ENCODE data around the gene SMOC1.

SMOC1 gene

GRCh38 chr14:69863083-69863482 lies 16.1 kb upstream of the SMOC1 start:
- DNase-seq (ENCODE audit: low read depth) = no peak

DNA sequence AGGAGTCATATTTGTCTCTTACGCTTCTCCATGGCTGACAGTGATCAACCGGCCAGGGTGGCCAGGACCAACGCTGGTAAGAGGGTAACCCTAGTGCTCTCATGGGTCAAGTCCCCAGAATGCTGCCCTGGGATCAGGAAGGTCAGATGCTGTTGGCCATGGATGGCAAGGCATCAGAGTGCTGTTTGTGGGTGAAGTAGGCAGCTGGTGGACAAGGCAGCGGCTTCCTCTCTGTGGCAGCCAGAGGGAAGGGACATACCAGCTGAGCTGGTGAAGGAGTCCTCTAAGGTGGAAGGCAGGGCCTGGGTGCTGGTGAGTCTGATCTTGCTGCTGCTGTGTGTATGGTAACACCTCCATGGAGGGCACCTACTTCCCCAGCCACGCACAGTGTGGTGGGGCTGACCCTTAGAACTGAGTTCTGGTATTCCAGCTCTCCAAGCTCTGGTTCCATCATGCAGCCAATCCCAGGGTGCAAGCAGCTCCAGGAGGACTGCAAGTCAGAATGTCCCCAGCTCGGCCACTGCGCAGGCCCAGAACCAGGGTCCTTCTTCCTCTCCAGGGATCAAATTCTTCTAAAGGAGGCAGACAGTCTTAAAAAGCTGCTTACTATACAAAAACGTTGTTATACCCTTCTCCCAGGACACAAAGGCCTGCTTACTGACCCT lies 13.4 kb upstream of the SMOC1 start:
- DNase-seq (ENCODE audit: low read depth) = no peak

- no peak for DNase-seq (ENCODE audit: low read depth)
Measured at GRCh38 chr14:69868363-69868963, 10.8 kb upstream of the SMOC1 start.

DNA sequence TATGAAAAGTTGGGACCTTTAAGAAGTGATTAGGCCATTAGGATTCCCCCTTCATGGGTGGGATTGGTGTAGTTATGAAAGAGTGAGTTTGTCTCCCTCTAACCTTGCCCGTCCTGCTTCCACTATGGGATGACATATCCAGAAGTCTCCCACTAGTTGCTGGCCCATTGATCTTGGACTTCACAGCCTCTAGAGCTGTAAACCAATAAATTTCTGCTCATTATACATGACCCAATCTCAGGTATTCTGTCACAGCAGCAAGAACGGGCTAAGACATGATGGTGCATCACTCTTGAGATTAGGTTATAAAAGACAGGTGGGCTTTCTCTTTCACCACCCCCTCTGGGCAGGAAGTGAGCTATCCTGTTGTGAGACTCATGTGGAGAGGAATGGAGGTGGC lies 8.6 kb upstream of the SMOC1 start:
- no peak for DNase-seq (ENCODE audit: low read depth)

DNA sequence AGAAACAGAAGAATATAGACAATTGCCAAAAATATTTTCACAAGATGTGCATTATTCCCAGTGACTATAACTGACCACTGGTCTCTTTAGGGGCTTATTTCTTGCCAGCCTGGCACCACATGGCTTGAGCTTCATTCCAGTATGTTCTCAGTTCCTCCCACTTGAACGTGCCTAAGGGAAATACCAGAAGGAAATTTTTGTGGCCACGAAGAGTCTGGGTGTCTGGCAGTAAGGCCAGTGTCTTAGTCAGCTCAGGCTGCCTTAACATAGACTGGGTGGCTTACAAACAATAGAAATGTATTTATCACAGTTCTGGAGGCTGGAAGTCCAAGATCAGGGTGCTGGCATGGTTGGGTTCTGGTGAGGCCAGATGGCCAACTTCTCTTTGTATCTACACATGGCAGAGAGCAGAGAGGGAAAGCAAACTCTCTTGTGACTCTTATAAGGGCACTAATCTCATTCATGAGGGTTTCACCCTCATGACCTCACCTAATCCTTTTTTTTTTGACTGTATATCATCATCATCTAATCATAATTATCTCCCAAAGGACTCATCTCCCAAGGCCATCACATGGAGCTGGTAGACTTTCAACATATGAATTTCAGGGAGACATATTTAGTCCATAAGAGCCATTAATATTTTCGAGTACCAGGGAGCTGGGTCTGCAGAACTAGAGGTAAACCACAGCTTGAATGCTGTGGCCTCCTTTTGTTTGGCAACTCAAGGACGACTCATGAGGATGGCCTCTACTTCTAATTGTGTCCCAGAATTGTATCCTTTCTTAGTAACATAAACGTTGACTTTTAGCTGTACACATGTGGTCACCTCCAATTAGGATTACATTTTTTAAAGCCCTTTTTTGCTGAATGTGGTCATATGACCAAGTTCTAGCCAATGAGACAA lies 5.1 kb upstream of the SMOC1 start:
- no peak for DNase-seq (ENCODE audit: low read depth)

- no peak for DNase-seq (ENCODE audit: low read depth)
Measured at GRCh38 chr14:69876221-69876847, 2.9 kb upstream of the SMOC1 start.

- no peak for DNase-seq (ENCODE audit: low read depth)
Measured at GRCh38 chr14:69876848-69877306, 2.3 kb upstream of the SMOC1 start.

DNA sequence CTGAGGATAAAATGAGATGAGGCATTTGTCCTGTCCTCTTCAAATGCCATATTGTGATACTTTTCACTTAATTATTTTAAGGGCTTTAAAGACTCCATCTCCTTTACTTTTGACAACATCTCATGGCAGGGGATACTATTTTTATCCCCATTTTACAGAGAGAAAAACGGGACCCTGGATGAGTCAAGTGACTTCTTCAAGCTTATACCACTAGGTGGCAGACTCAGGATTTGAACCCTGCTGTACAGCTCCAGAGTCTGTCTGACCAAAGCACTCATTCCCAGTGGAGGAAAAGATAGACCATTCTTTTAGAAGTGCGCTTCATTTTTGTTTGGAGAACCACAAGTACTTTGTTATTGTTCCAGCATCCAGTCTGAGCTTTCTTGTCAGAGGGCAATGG lies 1.7 kb upstream of the SMOC1 start:
- DNase-seq (ENCODE audit: low read depth) = no peak

GRCh38 chr14:69878251-69878650 lies 965 bp upstream of the SMOC1 start:
- DNase-seq (ENCODE audit: low read depth) = no peak

GRCh38 chr14:69880044-69880487 lies 850 bp downstream of the SMOC1 start:
- no peak for DNase-seq (ENCODE audit: low read depth)

- DNase-seq (ENCODE audit: low read depth) = no peak
Measured at GRCh38 chr14:69880893-69881292, 1.7 kb downstream of the SMOC1 start.

DNA sequence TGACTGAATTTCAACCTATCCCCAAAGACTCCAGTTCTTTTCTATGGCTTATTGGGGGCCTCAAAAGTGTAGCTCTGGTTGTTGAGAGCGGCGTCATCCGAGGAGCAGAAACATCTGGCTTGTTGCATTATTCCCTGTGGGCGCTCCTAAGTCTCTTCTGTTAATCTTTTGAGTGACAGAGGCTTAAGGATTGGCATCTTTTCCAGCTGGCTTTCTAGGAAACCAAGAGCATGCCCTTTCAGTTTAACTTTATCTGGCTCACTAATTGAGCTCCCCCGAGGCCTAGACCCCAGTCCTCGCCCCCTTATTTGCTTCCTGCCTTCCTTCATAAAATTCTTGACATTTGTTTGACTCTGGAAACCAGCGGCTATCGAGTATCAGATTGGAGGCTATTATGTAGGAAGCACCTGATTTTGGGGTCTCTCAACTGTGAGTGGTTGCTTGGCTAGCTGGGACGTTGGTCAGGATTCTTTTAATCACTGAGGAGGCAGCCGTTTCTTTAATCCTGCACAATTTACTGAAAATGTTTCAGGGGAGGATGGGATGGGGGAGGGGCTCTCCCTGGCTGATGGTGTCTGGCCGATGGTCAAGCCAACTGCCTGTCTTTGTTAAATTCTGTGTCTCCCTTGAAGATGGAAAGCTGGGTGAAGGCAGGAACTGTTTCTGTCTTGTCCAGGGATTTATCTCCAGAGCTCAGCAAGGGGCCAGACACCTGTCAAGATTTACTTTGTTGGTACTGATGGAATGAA lies 3.1 kb downstream of the SMOC1 start:
- no peak for DNase-seq (ENCODE audit: low read depth)

- no peak for DNase-seq (ENCODE audit: low read depth)
Measured at GRCh38 chr14:69882915-69883314, 3.7 kb downstream of the SMOC1 start.

DNA sequence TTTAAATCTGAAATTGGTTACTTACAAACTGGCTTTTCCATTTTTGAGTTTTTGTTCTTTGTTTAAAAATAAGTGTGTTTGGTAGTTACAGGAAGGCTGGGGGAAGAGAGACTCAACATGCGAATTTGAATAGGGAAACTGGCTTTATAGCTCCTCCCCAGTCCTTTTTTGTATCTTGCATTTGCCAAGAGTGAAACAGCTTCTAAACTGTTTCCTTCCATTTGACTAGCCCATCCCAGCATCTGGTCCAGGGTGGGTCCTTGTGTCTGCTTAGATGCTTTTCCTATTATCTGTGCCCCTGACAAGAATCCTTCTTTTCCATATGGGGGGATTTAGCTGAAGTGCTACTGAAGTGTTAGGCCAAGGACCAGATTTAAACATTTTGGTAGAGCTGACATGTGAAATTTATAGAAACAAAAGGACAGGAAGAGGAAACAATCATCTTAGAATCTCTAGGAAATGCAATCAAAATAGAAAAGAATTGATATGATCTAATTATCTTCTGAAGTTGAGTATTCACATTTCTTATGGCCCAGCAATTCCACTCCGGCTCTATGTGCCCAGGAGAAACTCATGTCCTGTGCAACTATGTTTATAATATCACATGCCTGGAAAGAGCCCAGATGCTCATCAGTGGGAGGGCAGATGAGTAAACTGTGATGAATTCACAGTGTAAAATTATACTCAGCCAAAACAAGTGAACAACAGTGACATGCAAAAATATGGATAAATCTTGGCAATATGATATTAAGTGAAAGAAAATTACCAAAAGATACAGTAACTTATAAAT lies 7.4 kb downstream of the SMOC1 start:
- no peak for DNase-seq (ENCODE audit: low read depth)

- DNase-seq (ENCODE audit: low read depth) = no peak
Measured at GRCh38 chr14:69887740-69888657, 8.8 kb downstream of the SMOC1 start.

DNA sequence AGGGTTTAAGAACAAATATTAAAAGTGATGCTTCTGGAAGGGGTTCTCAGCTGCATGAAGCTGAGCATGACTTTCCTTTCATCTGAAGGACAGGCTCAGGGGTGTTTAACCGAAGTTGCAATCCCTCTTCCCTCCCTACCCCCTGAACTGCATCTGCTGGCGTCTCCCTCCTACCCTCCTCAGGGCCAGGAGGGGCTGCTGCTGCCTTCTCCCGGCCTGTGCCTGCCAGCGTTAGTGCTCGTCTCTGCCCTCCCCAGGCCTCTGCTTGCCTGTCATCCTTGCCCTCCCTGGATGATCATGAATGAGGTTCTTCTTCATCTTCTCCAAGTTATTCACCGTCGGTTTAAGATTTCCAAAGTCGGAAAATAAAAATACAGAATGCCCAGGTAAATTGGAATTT lies 12.2 kb downstream of the SMOC1 start:
- no peak for DNase-seq (ENCODE audit: low read depth)

GRCh38 chr14:69895109-69895508 lies 15.9 kb downstream of the SMOC1 start:
- no peak for DNase-seq (ENCODE audit: low read depth)

DNA sequence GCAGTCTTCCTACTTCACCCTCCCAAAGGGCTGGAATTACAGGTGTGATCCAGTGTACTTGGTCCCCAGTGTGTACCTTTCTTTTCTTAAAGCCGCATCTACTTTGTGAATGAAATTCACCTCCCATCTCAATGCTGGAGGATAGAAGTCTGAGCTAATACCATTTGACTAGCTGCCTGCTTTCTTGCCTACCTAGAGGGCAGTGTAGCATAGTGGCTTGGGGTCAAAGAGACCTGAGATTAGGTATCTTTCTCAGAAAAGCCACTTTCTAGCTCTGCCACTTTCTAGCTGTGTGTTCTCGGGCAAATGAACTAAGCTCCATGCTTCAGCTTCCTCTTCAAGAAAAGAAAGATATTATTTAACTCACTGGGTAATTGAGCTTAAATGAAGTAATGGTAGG lies 16.9 kb downstream of the SMOC1 start:
- DNase-seq (ENCODE audit: low read depth) = no peak

DNA sequence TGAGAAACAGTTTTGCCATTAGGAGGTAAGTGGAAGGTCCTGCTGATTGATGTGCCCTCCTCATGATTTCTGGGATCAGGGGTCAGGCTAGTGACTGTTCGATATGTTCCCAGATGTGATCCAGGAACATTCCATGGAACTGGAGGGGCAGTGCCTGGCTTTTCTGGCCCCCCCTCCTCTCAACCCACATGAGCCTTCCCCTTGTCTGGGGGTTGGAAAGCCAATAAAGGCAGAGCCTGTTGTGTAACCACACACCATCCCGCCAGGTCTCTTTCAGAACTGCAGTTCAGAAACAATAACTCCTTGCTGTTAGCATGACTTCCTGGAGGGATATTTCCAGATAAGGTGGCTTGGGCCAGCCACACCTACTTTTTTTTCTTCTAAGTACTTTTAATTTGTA lies 17.8 kb downstream of the SMOC1 start:
- no peak for DNase-seq (ENCODE audit: low read depth)

- no peak for DNase-seq (ENCODE audit: low read depth)
Measured at GRCh38 chr14:69900603-69901002, 21.4 kb downstream of the SMOC1 start.
